Activated CD4-positive, CD25-positive, alpha-beta regulatory T cell treated with anti-CD3 and anti-CD28 coated beads, Interleukin-2, amount 50 U/mL, for 24 hours (primary cell): Measurements from ENCODE around the gene PDE6G.
"Not testable (repeated sequence)": the region's sequence is repeated elsewhere in the genome, so short reads cannot be mapped to it uniquely, and the experiment has no call there.

ENCODE experiments used
- ATAC-seq, 2 donors: fragments of 150-1000 bp; cut with Tn5 transposase; one replicate each; pipeline ENCODE4 v1.10.0; 2021; ENCODE audit warnings: mild to moderate bottlenecking in 1 of 2, moderate library complexity in 1 of 2

PDE6G gene

GRCh38 chr17:81621494-81622130 is 34.7 kb downstream of the PDE6G start:
- no peak for ATAC-seq

GRCh38 chr17:81618307-81618706 is 38.0 kb downstream of the PDE6G start:
- ATAC-seq, result not testable (repeated sequence)

GRCh38 chr17:81616877-81617276 is 39.5 kb downstream of the PDE6G start:
- no peak for ATAC-seq

- no peak for ATAC-seq
These were observed 40.9 kb downstream of the PDE6G start for GRCh38 chr17:81615401-81615930.

GRCh38 chr17:81612172-81612970 is 44.0 kb downstream of the PDE6G start:
- no peak for ATAC-seq

- ATAC-seq, result no peak
These were observed 46.6 kb downstream of the PDE6G start for GRCh38 chr17:81609541-81610311.

GRCh38 chr17:81608605-81609004 is 47.7 kb downstream of the PDE6G start:
- ATAC-seq, result no peak

GRCh38 chr17:81608082-81608481 is 48.3 kb downstream of the PDE6G start:
- ATAC-seq, result no peak

- no peak for ATAC-seq
These were observed 48.9 kb downstream of the PDE6G start for GRCh38 chr17:81607431-81607830.

- ATAC-seq, result no peak
These were observed 52.3 kb downstream of the PDE6G start for GRCh38 chr17:81603846-81604610.

GRCh38 chr17:81601525-81602120 is 54.7 kb downstream of the PDE6G start:
- ATAC-seq, result peak; percentile 87
